Adrenal gland (tissue), 12 donors: ENCODE measurements around the gene ABCD1. TPM values are rescaled to one million over a fixed set of nuclear protein-coding genes. Genes with fewer than 3 reads are reported as not detected.
A peak's percentile ranks its signal among the peaks of the same experiment; 100 is the strongest.

Experiments used
- DNase-seq, 7 donors: peaks; one replicate each; pipeline ENCODE4 v3.0.0-alpha.2; 2019 to 2020
- H3K27ac ChIP-seq, 5 donors: fragments of 200-600 bp; sonication (generic) in 4 of 5; 1 replicate in 3 of 5; 2 replicates in 2 of 5; pipeline versions ENCODE4 v1.5.1 to v1.8.0; 2016 to 2020; ENCODE audit warnings: mild to moderate bottlenecking in 1 of 5
- H3K27me3 ChIP-seq: fragments of 200-600 bp; 2 replicates; pipeline ENCODE4 v1.8.0; 2021
- H3K36me3 ChIP-seq, 2 donors: fragments of 200-600 bp; replicated peaks in 1 of 2; 1 replicate in 1 of 2; 2 replicates in 1 of 2; pipeline versions ENCODE4 v1.5.1 to v1.8.0; 2018 to 2022
- H3K4me1 ChIP-seq, 2 donors: fragments of 200-600 bp; replicated peaks in 1 of 2; 1 replicate in 1 of 2; 2 replicates in 1 of 2; pipeline versions ENCODE4 v1.5.1 to v1.8.0; 2018 to 2021
- H3K4me3 ChIP-seq, 4 donors: fragments of 200-600 bp; sonication (generic) in 3 of 4; one replicate each; pipeline ENCODE4 v1.5.1; 2016 to 2018
- H3K9me3 ChIP-seq, 3 donors: fragments of 200-600 bp; sonication (generic) in 1 of 3; replicated peaks in 1 of 3; 1 replicate in 2 of 3; 2 replicates in 1 of 3; pipeline versions ENCODE4 v1.5.1 to v1.8.0; 2016 to 2021
- CTCF ChIP-seq, 6 experiments: fragments of 450-650 bp in 4 of 6; fragments of 200-600 bp in 2 of 6; sonication (generic) in 1 of 6; IDR thresholded peaks; 1 replicate in 5 of 6; 2 replicates in 1 of 6; pipeline versions ENCODE4 v1.5.1 to v1.8.0; 2016 to 2021; ENCODE audit warnings: antibody characterized with exemption in 6 of 6, mild to moderate bottlenecking in 2 of 6, moderate library complexity in 1 of 6
- POLR2A ChIP-seq, 2 donors: fragments of 450-650 bp; IDR thresholded peaks; one replicate each; pipeline ENCODE4 v1.6.1; 2017; ENCODE audit warnings: antibody characterized with exemption in 2 of 2, mild to moderate bottlenecking in 2 of 2, moderate library complexity in 1 of 2
- WGBS, 4 donors: extraction: QIAGEN DNeasy Blood & Tissue Kit in 2 of 4; methylation state at CpG; one replicate each; pipeline versions ENCODE4 v1.1.5 to v1.1.7; 2013 to 2017; 5-methylcytosine and 5-hydroxymethylcytosine counted together
- intact Hi-C, 2 donors: fragments of 100-400 bp; cut with DNase I; formaldehyde crosslinking; loops; one replicate each; pipeline versions ENCODE4 v1.14.1 to v1.15.0; 2022 to 2023
- polyA plus RNA-seq, 3 donors: library from polyadenylated mRNA; stranded (reverse); fragments of 200-250 nt in 2 of 3; fragments of 350-450 nt in 1 of 3; fragmentation: Illumina TruSeq in 1 of 3; extraction: RNeasy Lipid Tissue Mini Kit (QIAGEN cat#74804) in 1 of 3; gene quantifications; one replicate each; pipeline ENCODE4 v1.2.3, GENCODE V29; 2013 to 2014
- total RNA-seq, 9 donors: library from RNA; depleted of rRNA in 4 of 9; stranded (reverse); fragments of >200 nt in 4 of 9; fragments of 120-200 nt in 1 of 9; fragmentation: NEBNext Ultra II Directional in 1 of 9; extraction: Animal tissue kit (Norgen Biotek cat#: 25700) in 1 of 9; gene quantifications; one replicate each; pipeline versions ENCODE4 v1.1.0 to v1.2.4, GENCODE V29; 2013 to 2023
- donor health status: healthy with polysubstance abuse.
- donor health status: Bipolar disorder and iron deficiency.
- donor health status: DM: yes; HTN: yes; CAD: no.
- donor health status: DM: no; HTN: no; CAD: no.
- donor health status: DM: no; HTN: no; CAD: no.
- donor health status: DM: yes; HTN: yes; CAD: no.

The ABCD1 gene
- total and polyA plus RNA-seq, 12 donors, result 29.6 to 78.0 (median 50.4) TPM

- TF ChIP-seq CTCF (IDR thresholded peaks at IDR 0.05) (no peak), POLR2A (IDR thresholded peaks at IDR 0.05) (no peak)
These were observed 40.0 kb upstream of the ABCD1 start for GRCh38 chrX:153684467-153685155.

GRCh38 chrX:153685156-153685536, 39.5 kb upstream of the ABCD1 start:
- no peaks in the 10 kb centered on the region for H3K9me3 ChIP-seq
- intact Hi-C loops, result no loop called here
- H3K4me1 ChIP-seq, result no peaks in the 10 kb centered on the region
- no peak overlapping the region for H3K27ac ChIP-seq
- H3K36me3 ChIP-seq, result no peaks in the 10 kb centered on the region
- no peak overlapping the region for H3K4me3 ChIP-seq
- 64 to 81% (median 71%) methylated on average over 12 to 21 of the region's 21 CpGs; no CpG with 5 or more reads in 1 of the 4 donors for WGBS, 4 donors
- DNase-seq, result peak in 3 of 7 donors; percentile 8 to 17 (median 11)
- TF ChIP-seq CTCF (IDR thresholded peaks at IDR 0.05), result no peak
- TF ChIP-seq POLR2A (IDR thresholded peaks at IDR 0.05), result no peak
- peaks cover 9% of the 10 kb centered on the region for H3K27me3 ChIP-seq

More at GRCh38 chrX:153684467-153685155, 40.0 kb upstream of the ABCD1 start:
- WGBS, 4 donors, result 53 to 71% (median 61%) methylated on average over 7 to 21 of the region's 21 CpGs
- peak in 5 of 7 donors; percentile 3 to 13 (median 13) for DNase-seq
- H3K27me3 ChIP-seq, result peaks cover 9% of the 10 kb centered on the region
- H3K9me3 ChIP-seq, result no peaks in the 10 kb centered on the region
- no peaks in the 10 kb centered on the region for H3K4me1 ChIP-seq
- no peak overlapping the region for H3K4me3 ChIP-seq
- intact Hi-C loops, result no loop called here
- H3K27ac ChIP-seq, result no peak overlapping the region
- H3K36me3 ChIP-seq, result no peaks in the 10 kb centered on the region

- TF ChIP-seq POLR2A (IDR thresholded peaks at IDR 0.05) (no peak), CTCF (IDR thresholded peaks at IDR 0.05) (no peak)
- intact Hi-C loops, result no loop called here
- peak in 3 of 7 donors; percentile 9 to 16 (median 14) for DNase-seq
- no peaks in the 10 kb centered on the region for H3K9me3 ChIP-seq
- no peaks in the 10 kb centered on the region for H3K36me3 ChIP-seq
- no peaks in the 10 kb centered on the region for H3K4me1 ChIP-seq
- 75 to 89% (median 78%) methylated on average over 8 to 24 of the region's 24 CpGs for WGBS, 4 donors
- H3K27ac ChIP-seq, result no peak overlapping the region
- H3K4me3 ChIP-seq, result no peak overlapping the region
- peaks cover 9% of the 10 kb centered on the region for H3K27me3 ChIP-seq
These were observed 38.6 kb upstream of the ABCD1 start for GRCh38 chrX:153685751-153686696.

- intact Hi-C loops, result no loop called here
- WGBS, 4 donors, result 54 to 84% (median 65%) methylated on average over 6 to 9 of the region's 9 CpGs; no CpG with 5 or more reads in 1 of the 4 donors
- H3K27ac ChIP-seq, result no peak overlapping the region
- H3K9me3 ChIP-seq, result no peaks in the 10 kb centered on the region
- no peaks in the 10 kb centered on the region for H3K36me3 ChIP-seq
- H3K4me3 ChIP-seq, result no peak overlapping the region
- no peaks in the 10 kb centered on the region for H3K4me1 ChIP-seq
- TF ChIP-seq POLR2A (IDR thresholded peaks at IDR 0.05), result no peak
- no peak for TF ChIP-seq CTCF (IDR thresholded peaks at IDR 0.05)
- peak in 1 of 7 donors; percentile 17 for DNase-seq
- H3K27me3 ChIP-seq, result peaks cover 9% of the 10 kb centered on the region
These were observed 37.9 kb upstream of the ABCD1 start for GRCh38 chrX:153686711-153687110.
